ENCODE data around the gene OSBPL1A.

OSBPL1A gene

GRCh38 chr18:24121625-24122024 lies 276.0 kb downstream of the OSBPL1A start:
- Histone ChIP-seq H3K36me3 (ENCODE audit: insufficient read depth, low read length) (peaks cover 33% of the 10 kb centered on the region), H3K27me3 (ENCODE audit: insufficient read depth, low read length) (no peaks in the 10 kb centered on the region), H3K9me3 (ENCODE audit: insufficient read depth, low read depth, low read length) (no peaks in the 10 kb centered on the region), H3K9ac (ENCODE audit: low read depth, low read length) (no peak overlapping the region), H3K4me3 (ENCODE audit: low read length) (no peak overlapping the region), H3K4me1 (ENCODE audit: insufficient read depth, low read length) (no peaks in the 10 kb centered on the region), H3K27ac (ENCODE audit: low read depth, low read length) (no peak overlapping the region)
- WGBS, result 93% methylated on average over 2 of the region's 2 CpGs

- no peak overlapping the region for H3K9ac ChIP-seq (ENCODE audit: low read depth, low read length)
- peaks cover 27% of the 10 kb centered on the region for H3K36me3 ChIP-seq (ENCODE audit: insufficient read depth, low read length)
- no peaks in the 10 kb centered on the region for H3K9me3 ChIP-seq (ENCODE audit: insufficient read depth, low read depth, low read length)
- 94% methylated on average over 3 of the region's 4 CpGs for WGBS
- no peaks in the 10 kb centered on the region for H3K4me1 ChIP-seq (ENCODE audit: insufficient read depth, low read length)
- H3K27me3 ChIP-seq (ENCODE audit: insufficient read depth, low read length), result no peaks in the 10 kb centered on the region
- H3K27ac ChIP-seq (ENCODE audit: low read depth, low read length), result no peak overlapping the region
- H3K4me3 ChIP-seq (ENCODE audit: low read length), result no peak overlapping the region
Measured at GRCh38 chr18:24120676-24121075, 276.9 kb downstream of the OSBPL1A start.

GRCh38 chr18:24118750-24119577 lies 278.7 kb downstream of the OSBPL1A start:
- no peaks in the 10 kb centered on the region for H3K27me3 ChIP-seq (ENCODE audit: insufficient read depth, low read length)
- H3K4me3 ChIP-seq (ENCODE audit: low read length), result no peak overlapping the region
- no peak overlapping the region for H3K9ac ChIP-seq (ENCODE audit: low read depth, low read length)
- WGBS, result 74% methylated on average over 7 of the region's 8 CpGs
- no peak overlapping the region for H3K27ac ChIP-seq (ENCODE audit: low read depth, low read length)
- H3K4me1 ChIP-seq (ENCODE audit: insufficient read depth, low read length), result no peaks in the 10 kb centered on the region
- H3K9me3 ChIP-seq (ENCODE audit: insufficient read depth, low read depth, low read length), result no peaks in the 10 kb centered on the region
- peaks cover 28% of the 10 kb centered on the region for H3K36me3 ChIP-seq (ENCODE audit: insufficient read depth, low read length)

GRCh38 chr18:24115628-24116027 lies 282.0 kb downstream of the OSBPL1A start:
- Histone ChIP-seq H3K4me1 (ENCODE audit: insufficient read depth, low read length) (peaks cover 6% of the 10 kb centered on the region; the same call in 1 of the 2 replicates), H3K36me3 (ENCODE audit: insufficient read depth, low read length) (peaks cover 16% of the 10 kb centered on the region), H3K27me3 (ENCODE audit: insufficient read depth, low read length) (no peaks in the 10 kb centered on the region), H3K9me3 (ENCODE audit: insufficient read depth, low read depth, low read length) (no peaks in the 10 kb centered on the region), H3K4me3 (ENCODE audit: low read length) (no peak overlapping the region), H3K27ac (ENCODE audit: low read depth, low read length) (no peak overlapping the region), H3K9ac (ENCODE audit: low read depth, low read length) (no peak overlapping the region)
- WGBS, result 100% methylated on average over 2 of the region's 2 CpGs

GRCh38 chr18:24114924-24115549 lies 282.6 kb downstream of the OSBPL1A start:
- WGBS, result 94% methylated on average over 4 of the region's 4 CpGs
- Histone ChIP-seq H3K36me3 (ENCODE audit: insufficient read depth, low read length) (peaks cover 12% of the 10 kb centered on the region; the same call in 1 of the 2 replicates), H3K9ac (ENCODE audit: low read depth, low read length) (no peak overlapping the region), H3K27ac (ENCODE audit: low read depth, low read length) (no peak overlapping the region), H3K4me1 (ENCODE audit: insufficient read depth, low read length) (peaks cover 6% of the 10 kb centered on the region; the same call in 1 of the 2 replicates), H3K9me3 (ENCODE audit: insufficient read depth, low read depth, low read length) (no peaks in the 10 kb centered on the region), H3K4me3 (ENCODE audit: low read length) (no peak overlapping the region), H3K27me3 (ENCODE audit: insufficient read depth, low read length) (no peaks in the 10 kb centered on the region)

GRCh38 chr18:24112874-24113615 lies 284.6 kb downstream of the OSBPL1A start:
- Histone ChIP-seq H3K27ac (ENCODE audit: low read depth, low read length) (no peak overlapping the region), H3K9me3 (ENCODE audit: insufficient read depth, low read depth, low read length) (no peaks in the 10 kb centered on the region), H3K9ac (ENCODE audit: low read depth, low read length) (no peak overlapping the region), H3K4me3 (ENCODE audit: low read length) (no peak overlapping the region), H3K36me3 (ENCODE audit: insufficient read depth, low read length) (peaks cover 9% of the 10 kb centered on the region; the same call in 1 of the 2 replicates), H3K27me3 (ENCODE audit: insufficient read depth, low read length) (no peaks in the 10 kb centered on the region), H3K4me1 (ENCODE audit: insufficient read depth, low read length) (peaks cover 6% of the 10 kb centered on the region; the same call in 1 of the 2 replicates)
- WGBS, result 76% methylated on average over 15 of the region's 15 CpGs

- Histone ChIP-seq H3K27me3 (ENCODE audit: insufficient read depth, low read length) (no peaks in the 10 kb centered on the region), H3K9ac (ENCODE audit: low read depth, low read length) (no peak overlapping the region), H3K27ac (ENCODE audit: low read depth, low read length) (no peak overlapping the region), H3K4me3 (ENCODE audit: low read length) (no peak overlapping the region), H3K36me3 (ENCODE audit: insufficient read depth, low read length) (peaks cover 9% of the 10 kb centered on the region; the same call in 1 of the 2 replicates), H3K4me1 (ENCODE audit: insufficient read depth, low read length) (peaks cover 6% of the 10 kb centered on the region; the same call in 1 of the 2 replicates), H3K9me3 (ENCODE audit: insufficient read depth, low read depth, low read length) (no peaks in the 10 kb centered on the region)
- WGBS, result 96% methylated on average over 4 of the region's 4 CpGs
Measured at GRCh38 chr18:24112464-24112863, 285.2 kb downstream of the OSBPL1A start.

Measured in HUES64 (cell line).